Hepatocyte (in vitro differentiated cells): ENCODE measurements around the gene BDKRB1. TPM values are rescaled to one million over a fixed set of nuclear protein-coding genes. Genes with fewer than 3 reads are reported as not detected.
A peak's percentile ranks its signal among the peaks of the same experiment; 100 is the strongest.

Experiments used
- DNase-seq: peaks from one replicate; pipeline ENCODE4 v3.0.0-alpha.2; 2016; ENCODE audit warnings: low spot score
- H2AFZ ChIP-seq: fragments of 200-600 bp; sonication (generic); 2 replicates; pipeline ENCODE4 v1.6.0; 2016; ENCODE audit warnings: antibody characterized with exemption, mild to moderate bottlenecking
- H3K27ac ChIP-seq: fragments of 200-600 bp; sonication (generic); 2 replicates; pipeline ENCODE4 v1.5.1; 2016; ENCODE audit warnings: mild to moderate bottlenecking
- H3K27me3 ChIP-seq: fragments of 200-600 bp; sonication (generic); 2 replicates; pipeline ENCODE4 v1.6.1; 2016
- H3K36me3 ChIP-seq: fragments of 200-600 bp; sonication (generic); replicated peaks from 2 replicates; pipeline ENCODE4 v1.5.1; 2016; ENCODE audit warnings: low read depth; ENCODE audit not compliant: insufficient read depth
- H3K4me1 ChIP-seq: fragments of 200-600 bp; sonication (generic); 2 replicates; pipeline ENCODE4 v1.5.1; 2016; ENCODE audit warnings: mild to moderate bottlenecking, moderate library complexity; ENCODE audit not compliant: insufficient read depth
- H3K4me2 ChIP-seq: fragments of 200-600 bp; sonication (generic); 2 replicates; pipeline ENCODE4 v1.6.0; 2016
- H3K4me3 ChIP-seq: fragments of 200-600 bp; sonication (generic); 2 replicates; pipeline ENCODE4 v1.5.1; 2016; ENCODE audit warnings: mild to moderate bottlenecking
- H3K79me2 ChIP-seq: fragments of 200-600 bp; sonication (generic); 2 replicates; pipeline ENCODE4 v1.6.0; 2017; ENCODE audit warnings: mild to moderate bottlenecking
- H3K9me2 ChIP-seq: fragments of 200-600 bp; sonication (generic); replicated peaks from 2 replicates; pipeline ENCODE4 v1.6.0; 2017; ENCODE audit warnings: mild to moderate bottlenecking; ENCODE audit not compliant: insufficient read depth
- H3K9me3 ChIP-seq: fragments of 200-600 bp; sonication (generic); 2 replicates; pipeline ENCODE4 v1.5.1; 2016; ENCODE audit warnings: low read depth, mild to moderate bottlenecking
- H4K20me1 ChIP-seq: fragments of 200-600 bp; sonication (generic); 2 replicates; pipeline ENCODE4 v1.6.0; 2016; ENCODE audit warnings: mild to moderate bottlenecking; ENCODE audit not compliant: insufficient read depth, poor library complexity, severe bottlenecking
- CTCF ChIP-seq: fragments of 200-600 bp; sonication (generic); IDR thresholded peaks from 2 replicates; pipeline ENCODE4 v1.5.1; 2016; ENCODE audit warnings: antibody characterized with exemption, mild to moderate bottlenecking; ENCODE audit not compliant: poor library complexity
- EZH2 ChIP-seq: fragments of 200-600 bp; sonication (generic); IDR thresholded peaks from 2 replicates; pipeline ENCODE4 v1.6.1; 2016; ENCODE audit warnings: antibody characterized with exemption, mild to moderate bottlenecking, borderline replicate concordance
- EZH2phosphoT487 ChIP-seq: fragments of 200-600 bp; sonication (generic); IDR thresholded peaks from one replicate; pipeline ENCODE4 v1.6.1; 2018; ENCODE audit warnings: antibody characterized with exemption, mild to moderate bottlenecking, low read depth, moderate library complexity; ENCODE audit not compliant: unreplicated experiment, severe bottlenecking
- WGBS: methylation state at CpG from one replicate; pipeline ENCODE4 v1.1.6; 2016; ENCODE audit warnings: low lambda C conversion rate; ENCODE audit errors: missing lambda C conversion rate; 5-methylcytosine and 5-hydroxymethylcytosine counted together
- polyA plus RNA-seq: library from polyadenylated mRNA; unstranded; fragments of >200 nt; fragmentation: Nextera tagmentation; extraction: Ambion mirVana; gene quantifications from 2 replicates; pipeline ENCODE4 v1.2.1, GENCODE V29; 2016
- total RNA-seq: library from RNA; depleted of rRNA; stranded (reverse); fragments of >200 nt; gene quantifications from 2 replicates; pipeline ENCODE4 v1.2.3, GENCODE V29; 2014

The BDKRB1 gene
- total and polyA plus RNA-seq, 2 experiments from 2014 or later, result 11.9 to 33.0 TPM

GRCh38 chr14:96280104-96280503 is 24.1 kb downstream of the BDKRB1 start:
- H3K27me3 ChIP-seq, result no peaks in the 10 kb centered on the region
- no peaks in the 10 kb centered on the region for H3K9me3 ChIP-seq
- no peak overlapping the region for H3K4me2 ChIP-seq
- WGBS, result 66% methylated on average over 2 of the region's 2 CpGs
- no peak for DNase-seq
- peaks cover 11% of the 10 kb centered on the region for H3K4me1 ChIP-seq
- no peak overlapping the region for H2AFZ ChIP-seq
- H4K20me1 ChIP-seq, result no peaks in the 10 kb centered on the region
- TF ChIP-seq EZH2phosphoT487, result no peak
- H3K79me2 ChIP-seq, result no peaks in the 10 kb centered on the region
- no peak overlapping the region for H3K27ac ChIP-seq
- H3K4me3 ChIP-seq, result no peak overlapping the region
- no peaks in the 10 kb centered on the region for H3K9me2 ChIP-seq
- H3K36me3 ChIP-seq, result no peaks in the 10 kb centered on the region

GRCh38 chr14:96281486-96281885 is 25.5 kb downstream of the BDKRB1 start:
- Histone ChIP-seq H3K9me2 (no peaks in the 10 kb centered on the region), H3K4me1 (peaks cover 12% of the 10 kb centered on the region), H4K20me1 (no peaks in the 10 kb centered on the region), H3K4me3 (no peak overlapping the region), H2AFZ (no peak overlapping the region), H3K27me3 (no peaks in the 10 kb centered on the region), H3K27ac (no peak overlapping the region), H3K36me3 (no peaks in the 10 kb centered on the region), H3K9me3 (no peaks in the 10 kb centered on the region), H3K79me2 (no peaks in the 10 kb centered on the region), H3K4me2 (no peak overlapping the region)
- TF ChIP-seq CTCF (peak; percentile 27), EZH2phosphoT487 (no peak), EZH2 (no peak)
- no peak for DNase-seq
- 48% methylated on average over 4 of the region's 4 CpGs for WGBS

- Histone ChIP-seq H3K27ac (no peak overlapping the region), H3K4me2 (no peak overlapping the region)
These were observed 28.0 kb downstream of the BDKRB1 start for GRCh38 chr14:96284008-96284407.

GRCh38 chr14:96284430-96284829 is 28.4 kb downstream of the BDKRB1 start:
- Histone ChIP-seq H3K27ac (peak overlapping the region; percentile 65), H3K27me3 (no peaks in the 10 kb centered on the region), H3K36me3 (no peaks in the 10 kb centered on the region), H3K79me2 (no peaks in the 10 kb centered on the region), H3K4me2 (no peak overlapping the region), H3K4me3 (no peak overlapping the region), H3K4me1 (peaks cover 11% of the 10 kb centered on the region), H4K20me1 (no peaks in the 10 kb centered on the region), H3K9me3 (no peaks in the 10 kb centered on the region), H3K9me2 (no peaks in the 10 kb centered on the region), H2AFZ (no peak overlapping the region)
- 87% methylated on average over 1 of the region's 1 CpG for WGBS
- TF ChIP-seq EZH2phosphoT487 (no peak), CTCF (no peak), EZH2 (no peak)
- DNase-seq, result no peak

More at GRCh38 chr14:96284008-96284407, 28.0 kb downstream of the BDKRB1 start:
- Histone ChIP-seq H2AFZ (no peak overlapping the region), H3K4me1 (peaks cover 12% of the 10 kb centered on the region), H3K36me3 (no peaks in the 10 kb centered on the region), H3K27me3 (no peaks in the 10 kb centered on the region), H4K20me1 (no peaks in the 10 kb centered on the region), H3K9me3 (no peaks in the 10 kb centered on the region), H3K79me2 (no peaks in the 10 kb centered on the region), H3K4me3 (no peak overlapping the region), H3K9me2 (no peaks in the 10 kb centered on the region)
- 93% methylated on average over 9 of the region's 9 CpGs for WGBS
- no peak for DNase-seq
- TF ChIP-seq EZH2phosphoT487, result no peak
- TF ChIP-seq EZH2, result no peak
- TF ChIP-seq CTCF, result no peak
